NCI-H82 (cell line): ENCODE measurements around the gene GSTM3.
"Not testable (repeated sequence)": the region's sequence is repeated elsewhere in the genome, so short reads cannot be mapped to it uniquely, and the experiment has no call there.

ENCODE experiments used
- DNase-seq: peaks from one replicate; lab custom pipeline; 2025; lab: John Stamatoyannopoulos, UW

GSTM3 gene

GRCh38 chr1:109697861-109698260 is 43.0 kb downstream of the GSTM3 start:
- not testable (repeated sequence) for DNase-seq

DNA sequence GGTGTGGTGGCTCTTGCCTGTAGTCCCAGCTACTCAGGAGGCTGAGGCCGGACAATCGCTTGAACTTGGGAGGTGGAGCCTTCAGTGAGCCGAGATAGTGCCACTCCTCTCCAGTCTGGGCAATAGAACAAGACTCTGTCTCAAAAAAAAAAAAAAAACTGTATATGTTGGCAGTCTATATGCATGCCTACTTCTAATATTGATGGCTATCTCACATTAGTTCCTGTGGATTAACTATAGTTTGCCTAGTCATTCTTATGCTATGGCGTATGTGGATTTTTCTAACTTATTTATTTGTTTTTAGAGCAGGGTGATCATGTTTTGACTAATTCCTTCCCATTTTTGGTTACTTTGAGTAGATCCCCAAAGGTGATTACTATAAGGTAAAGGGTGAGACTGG is 43.8 kb downstream of the GSTM3 start:
- DNase-seq: no peak

DNA sequence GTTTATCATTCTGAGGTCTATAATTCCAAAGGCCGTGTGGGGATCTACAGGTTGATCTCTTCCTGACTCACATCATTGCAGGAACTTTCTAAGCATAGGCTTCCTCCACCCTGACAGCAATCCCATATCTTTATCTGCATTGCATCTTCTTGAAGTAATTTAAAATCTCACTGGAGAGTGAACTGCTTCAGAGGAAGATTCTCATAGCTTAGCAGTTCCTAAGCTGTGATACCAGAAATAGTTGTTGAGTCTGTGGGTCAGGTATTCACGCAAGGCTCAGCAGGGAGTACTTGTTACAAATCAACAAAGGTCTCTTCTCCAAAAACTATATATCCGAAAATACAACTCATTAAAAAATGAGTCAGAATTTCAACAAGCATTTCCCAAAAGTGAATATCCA is 45.7 kb downstream of the GSTM3 start:
- DNase-seq: not testable (repeated sequence)

- not testable (repeated sequence) for DNase-seq
These were observed 46.4 kb downstream of the GSTM3 start for GRCh38 chr1:109694400-109694799.

DNA sequence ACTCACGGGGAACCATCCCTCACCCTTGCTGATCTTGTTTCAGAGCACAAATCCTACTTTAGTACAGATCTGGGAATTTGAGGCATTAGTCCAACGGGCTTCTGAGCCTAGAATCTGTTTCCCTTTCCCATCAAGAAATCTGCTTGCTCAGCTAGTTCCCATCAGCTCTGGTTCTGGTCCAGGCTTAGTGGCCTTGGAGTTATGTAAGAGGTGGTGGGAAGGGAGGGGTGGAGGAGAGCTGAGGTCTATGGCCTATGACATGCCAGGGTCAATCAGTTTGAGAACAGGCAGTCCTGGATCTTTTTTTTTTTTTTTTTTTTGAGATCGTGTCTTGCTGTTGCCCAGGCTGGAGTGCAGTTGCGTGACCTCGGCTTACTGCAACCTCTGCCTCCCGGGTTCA is 49.1 kb downstream of the GSTM3 start:
- no peak for DNase-seq

GRCh38 chr1:109689844-109690405 is 50.9 kb downstream of the GSTM3 start:
- no peak for DNase-seq

GRCh38 chr1:109687641-109688499 is 53.0 kb downstream of the GSTM3 start, which contains the start of gene GSTM1:
Gene GSTM1 (plus strand): TSS chr1:109687817. CDS start chr1:109687874, 57 bp downstream.
- DNase-seq: no peak

- not testable (repeated sequence) for DNase-seq
These were observed 53.7 kb downstream of the GSTM3 start for GRCh38 chr1:109687109-109687508.

GRCh38 chr1:109685890-109686289 is 54.9 kb downstream of the GSTM3 start:
- not testable (repeated sequence) for DNase-seq

DNA sequence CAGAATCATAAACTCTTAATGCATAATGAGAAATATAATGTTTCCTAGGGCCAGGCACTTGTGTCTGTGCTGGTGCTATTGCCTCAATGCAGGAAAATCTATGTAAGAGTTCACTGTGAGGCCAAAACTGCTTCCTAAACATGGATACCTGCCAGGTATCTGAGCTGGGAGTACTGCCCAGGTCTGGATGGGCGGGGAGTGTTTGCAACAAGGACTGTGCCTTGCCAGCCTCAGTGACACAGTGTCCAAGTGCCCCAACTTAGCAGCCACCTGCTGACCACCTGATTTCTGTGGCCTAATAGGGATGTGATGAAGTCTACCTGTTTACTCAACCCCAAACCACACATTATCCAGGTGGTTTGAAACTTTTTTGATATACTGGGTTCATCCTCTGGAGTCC is 55.4 kb downstream of the GSTM3 start:
- not testable (repeated sequence) for DNase-seq

DNA sequence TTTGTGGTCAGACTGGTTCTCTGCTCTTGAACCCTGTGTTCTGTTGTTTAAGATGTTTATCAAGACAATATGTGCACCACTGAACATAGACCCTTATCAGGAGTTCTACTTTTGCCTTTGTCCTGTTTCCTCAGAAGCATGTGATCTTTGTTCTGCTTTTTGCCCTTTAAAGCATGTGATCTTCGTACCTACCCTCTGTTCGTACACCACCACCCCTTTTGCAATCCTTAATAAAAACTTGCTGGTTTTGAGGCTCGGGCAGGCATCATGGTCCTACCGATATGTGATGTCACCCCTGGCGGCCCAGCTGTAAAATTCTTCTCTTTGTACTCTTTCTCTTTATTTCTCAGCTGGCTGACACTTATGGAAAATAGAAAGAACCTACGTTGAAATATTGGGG is 56.1 kb downstream of the GSTM3 start:
- not testable (repeated sequence) for DNase-seq
